Thoracic aorta (tissue), 2 donors: ENCODE measurements around the gene NRXN3. TPM values are rescaled to one million over a fixed set of nuclear protein-coding genes. Genes with fewer than 3 reads are reported as not detected.

Experiments used
- ATAC-seq: fragments of 150-250 bp; one replicate; pipeline ENCODE4 v1.8.0; 2017; ENCODE audit warnings: low read depth; ENCODE audit not compliant: insufficient number of reproducible peaks, low FRiP score
- DNase-seq: peaks from one replicate; pipeline ENCODE4 v3.0.0-alpha.2; 2020; ENCODE audit warnings: low spot score
- H3K27ac ChIP-seq, 2 donors: fragments of 200-600 bp; sonication (generic); 1 replicate in 1 of 2; 2 replicates in 1 of 2; pipeline ENCODE4 v1.5.1; 2016; ENCODE audit warnings: mild to moderate bottlenecking in 2 of 2, moderate library complexity in 2 of 2
- H3K27me3 ChIP-seq: fragments of 200-600 bp; sonication (generic); replicated peaks from 2 replicates; pipeline ENCODE4 v1.6.0; 2016; ENCODE audit warnings: mild to moderate bottlenecking; ENCODE audit not compliant: insufficient read depth
- H3K36me3 ChIP-seq: fragments of 200-600 bp; sonication (generic); one replicate; pipeline ENCODE4 v1.5.1; 2016
- H3K4me1 ChIP-seq, 2 donors: fragments of 200-600 bp; sonication (generic); 1 replicate in 1 of 2; 2 replicates in 1 of 2; pipeline versions ENCODE4 v1.5.1 to v1.6.0; 2016; ENCODE audit warnings: low read depth in 2 of 2, mild to moderate bottlenecking in 1 of 2; ENCODE audit not compliant: control insufficient read depth in 1 of 2
- H3K4me3 ChIP-seq: fragments of 200-600 bp; sonication (generic); 2 replicates; pipeline ENCODE4 v1.5.1; 2016; ENCODE audit warnings: mild to moderate bottlenecking
- H3K9me3 ChIP-seq: fragments of 200-600 bp; sonication (generic); 2 replicates; pipeline ENCODE4 v1.5.1; 2016
- total RNA-seq, 2 donors: library from RNA; depleted of rRNA; stranded (reverse); fragments of >200 nt; gene quantifications; one replicate each; pipeline versions ENCODE4 v1.1.0 to v1.2.3, GENCODE V29; 2016
- TF ChIP-seq, protein P1 (sequence below): fragments of 200-600 bp; sonication (generic); IDR thresholded peaks from one replicate; pipeline ENCODE4 v1.5.1; 2019; ENCODE audit warnings: antibody characterized with exemption

Gene NRXN3
- total RNA-seq, 2 donors from 2014 or later, result 5.6 to 33.3 TPM

GRCh38 chr14:78897443-78897842 is 727.3 kb downstream of the NRXN3 start:
- Histone ChIP-seq H3K27ac (no peak overlapping the region), H3K27me3 (no peaks in the 10 kb centered on the region), H3K4me1 (no peaks in the 10 kb centered on the region), H3K36me3 (no peaks in the 10 kb centered on the region), H3K4me3 (no peak overlapping the region), H3K9me3 (no peaks in the 10 kb centered on the region)
- TF ChIP-seq, protein P1, sequence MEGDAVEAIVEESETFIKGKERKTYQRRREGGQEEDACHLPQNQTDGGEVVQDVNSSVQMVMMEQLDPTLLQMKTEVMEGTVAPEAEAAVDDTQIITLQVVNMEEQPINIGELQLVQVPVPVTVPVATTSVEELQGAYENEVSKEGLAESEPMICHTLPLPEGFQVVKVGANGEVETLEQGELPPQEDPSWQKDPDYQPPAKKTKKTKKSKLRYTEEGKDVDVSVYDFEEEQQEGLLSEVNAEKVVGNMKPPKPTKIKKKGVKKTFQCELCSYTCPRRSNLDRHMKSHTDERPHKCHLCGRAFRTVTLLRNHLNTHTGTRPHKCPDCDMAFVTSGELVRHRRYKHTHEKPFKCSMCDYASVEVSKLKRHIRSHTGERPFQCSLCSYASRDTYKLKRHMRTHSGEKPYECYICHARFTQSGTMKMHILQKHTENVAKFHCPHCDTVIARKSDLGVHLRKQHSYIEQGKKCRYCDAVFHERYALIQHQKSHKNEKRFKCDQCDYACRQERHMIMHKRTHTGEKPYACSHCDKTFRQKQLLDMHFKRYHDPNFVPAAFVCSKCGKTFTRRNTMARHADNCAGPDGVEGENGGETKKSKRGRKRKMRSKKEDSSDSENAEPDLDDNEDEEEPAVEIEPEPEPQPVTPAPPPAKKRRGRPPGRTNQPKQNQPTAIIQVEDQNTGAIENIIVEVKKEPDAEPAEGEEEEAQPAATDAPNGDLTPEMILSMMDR, result no peak
- ATAC-seq (no peak), DNase-seq (no peak)

- Histone ChIP-seq H3K4me3 (no peak overlapping the region), H3K36me3 (no peaks in the 10 kb centered on the region), H3K9me3 (no peaks in the 10 kb centered on the region), H3K4me1 (no peaks in the 10 kb centered on the region), H3K27ac (no peak overlapping the region), H3K27me3 (no peaks in the 10 kb centered on the region)
- ATAC-seq, result no peak
- TF ChIP-seq, protein P1, result no peak
- no peak for DNase-seq
These were observed 731.9 kb downstream of the NRXN3 start for GRCh38 chr14:78902010-78902623.

DNA sequence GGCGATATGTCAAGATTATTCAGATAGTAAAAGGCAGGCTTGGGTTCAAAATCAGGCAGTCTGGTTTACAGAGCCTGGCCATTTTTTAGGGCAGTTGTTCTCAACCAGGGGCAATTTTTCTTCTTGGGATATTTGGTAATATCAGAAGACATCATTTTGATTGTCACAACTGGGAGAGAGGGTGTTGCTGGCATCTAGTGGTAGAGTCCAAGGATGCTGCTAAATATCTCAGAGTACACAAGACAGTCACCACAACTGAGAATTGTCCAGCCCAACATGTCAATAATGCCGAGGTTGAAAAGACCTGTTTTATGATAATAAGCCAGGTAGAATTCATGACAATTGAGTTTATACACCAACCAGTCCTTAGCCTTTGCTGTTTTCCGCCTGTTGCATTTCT is 733.9 kb downstream of the NRXN3 start:
- H3K36me3 ChIP-seq, result no peaks in the 10 kb centered on the region
- TF ChIP-seq, protein P1, result no peak
- no peak for ATAC-seq

GRCh38 chr14:78917462-78917861 is 747.3 kb downstream of the NRXN3 start:
- Histone ChIP-seq H3K9me3 (no peaks in the 10 kb centered on the region), H3K4me3 (no peak overlapping the region), H3K4me1 (no peaks in the 10 kb centered on the region), H3K27me3 (no peaks in the 10 kb centered on the region), H3K27ac (no peak overlapping the region), H3K36me3 (no peaks in the 10 kb centered on the region)
- TF ChIP-seq, protein P1, result no peak
- ATAC-seq, result no peak
- DNase-seq, result no peak

More for the DNA sequence above, 733.9 kb downstream of the NRXN3 start:
- no peaks in the 10 kb centered on the region for H3K27me3 ChIP-seq
- no peak overlapping the region for H3K27ac ChIP-seq
- H3K4me1 ChIP-seq, result no peaks in the 10 kb centered on the region
- H3K4me3 ChIP-seq, result no peak overlapping the region
- DNase-seq, result no peak
- no peaks in the 10 kb centered on the region for H3K9me3 ChIP-seq

GRCh38 chr14:78921856-78922255 is 751.7 kb downstream of the NRXN3 start:
- H3K36me3 ChIP-seq, result no peaks in the 10 kb centered on the region
- TF ChIP-seq, protein P1, result no peak
- H3K9me3 ChIP-seq, result no peaks in the 10 kb centered on the region
- H3K27ac ChIP-seq, result no peak overlapping the region
- no peak overlapping the region for H3K4me3 ChIP-seq
- H3K27me3 ChIP-seq, result no peaks in the 10 kb centered on the region
- no peaks in the 10 kb centered on the region for H3K4me1 ChIP-seq
- ATAC-seq (no peak), DNase-seq (no peak)
